HG02852 (cell line): Measurements from ENCODE around the gene IRF4.

Experiments
- ATAC-seq: cut with Tn5 transposase; IDR thresholded peaks from one replicate; pipeline ENCODE4 v1.9.1; 2021; ENCODE audit warnings: mild to moderate bottlenecking, moderate library complexity; ENCODE audit not compliant: unreplicated experiment

Gene IRF4

GRCh38 chr6:436308-437036, 44.9 kb downstream of the IRF4 start:
- no peak for ATAC-seq

GRCh38 chr6:437037-437392, 45.5 kb downstream of the IRF4 start:
- no peak for ATAC-seq

- ATAC-seq: no peak
Observed at GRCh38 chr6:438634-439170, 47.1 kb downstream of the IRF4 start.

GRCh38 chr6:439641-440167, 48.2 kb downstream of the IRF4 start:
- ATAC-seq: no peak

GRCh38 chr6:441126-441920, 49.8 kb downstream of the IRF4 start:
- ATAC-seq: no peak

GRCh38 chr6:443621-444159, 52.1 kb downstream of the IRF4 start:
- ATAC-seq: no peak

GRCh38 chr6:444653-445275, 53.2 kb downstream of the IRF4 start:
- no peak for ATAC-seq

GRCh38 chr6:445571-446417, 54.2 kb downstream of the IRF4 start:
- no peak for ATAC-seq

GRCh38 chr6:446418-447366, 55.1 kb downstream of the IRF4 start:
- ATAC-seq: no peak

GRCh38 chr6:447381-448165, 56.0 kb downstream of the IRF4 start:
- ATAC-seq: no peak

- no peak for ATAC-seq
Observed at GRCh38 chr6:448296-449056, 56.9 kb downstream of the IRF4 start.

- no peak for ATAC-seq
Observed at GRCh38 chr6:449057-449430, 57.5 kb downstream of the IRF4 start.

- no peak for ATAC-seq
Observed at GRCh38 chr6:449486-450419, 58.2 kb downstream of the IRF4 start.

- ATAC-seq: no peak
Observed at GRCh38 chr6:451336-451735, 59.8 kb downstream of the IRF4 start.

- ATAC-seq: no peak
Observed at GRCh38 chr6:451847-452246, 60.3 kb downstream of the IRF4 start.

GRCh38 chr6:452301-453067, 60.9 kb downstream of the IRF4 start:
- ATAC-seq: no peak
